Measurements from ENCODE around the gene NKX2-1. TPM values are rescaled to one million over a fixed set of nuclear protein-coding genes. Genes with fewer than 3 reads are reported as not detected.

The NKX2-1 gene
- total RNA-seq, 2 experiments from 2014 or later = not detected

- Mint-ChIP-seq H3K9me3 (no peaks in the 10 kb centered on the region), H3K36me3 (no peaks in the 10 kb centered on the region), H3K4me1 (ENCODE audit: low read depth) (peaks cover 11% of the 10 kb centered on the region), H3K27me3 (peaks cover 63% of the 10 kb centered on the region), H3K27ac (no peak overlapping the region), H3K4me3 (no peak overlapping the region)
- intact Hi-C loops (cut with micrococcal nuclease) = loop anchor here (5.0 kb wide), 1 partner anchor 1076 kb away; no protein-coding TSS in a partner anchor
- DNase-seq = no peak
- POLR2A ChIA-PET = no interaction called here
- CTCF ChIA-PET = interaction anchor here (0.9 kb wide), 1 partner anchor 9 kb away, joined by 3 read pairs; no protein-coding TSS in a partner anchor
Observed at GRCh38 chr14:36515896-36516718, 3.9 kb downstream of the NKX2-1 start.

GRCh38 chr14:36515105-36515593 lies 4.9 kb downstream of the NKX2-1 start:
- Mint-ChIP-seq H3K27ac (no peak overlapping the region), H3K36me3 (no peaks in the 10 kb centered on the region), H3K27me3 (peaks cover 69% of the 10 kb centered on the region), H3K4me1 (ENCODE audit: low read depth) (peaks cover 9% of the 10 kb centered on the region), H3K4me3 (no peak overlapping the region), H3K9me3 (no peaks in the 10 kb centered on the region)
- intact Hi-C loops (cut with micrococcal nuclease) = loop anchor here (5.0 kb wide), 1 partner anchor 1077 kb away; no protein-coding TSS in a partner anchor
- ChIA-PET CTCF (no interaction called here), POLR2A (no interaction called here)
- no peak for DNase-seq

GRCh38 chr14:36514278-36515104 lies 5.5 kb downstream of the NKX2-1 start:
- no peak for DNase-seq
- no peak overlapping the region for H3K4me3 Mint-ChIP-seq
- peaks cover 6% of the 10 kb centered on the region for H3K4me1 Mint-ChIP-seq (ENCODE audit: low read depth)
- ChIA-PET POLR2A (no interaction called here), CTCF (no interaction called here)
- H3K27me3 Mint-ChIP-seq = peaks cover 72% of the 10 kb centered on the region
- H3K36me3 Mint-ChIP-seq = no peaks in the 10 kb centered on the region
- H3K27ac Mint-ChIP-seq = no peak overlapping the region
- intact Hi-C loops (cut with micrococcal nuclease) = loop anchor here (5.0 kb wide), 1 partner anchor 1078 kb away; no protein-coding TSS in a partner anchor
- H3K9me3 Mint-ChIP-seq = no peaks in the 10 kb centered on the region

- intact Hi-C loops (cut with micrococcal nuclease) = no loop called here
- Mint-ChIP-seq H3K27me3 (peaks cover 76% of the 10 kb centered on the region), H3K27ac (no peak overlapping the region), H3K4me3 (no peak overlapping the region), H3K36me3 (no peaks in the 10 kb centered on the region), H3K4me1 (ENCODE audit: low read depth) (peaks cover 3% of the 10 kb centered on the region), H3K9me3 (no peaks in the 10 kb centered on the region)
- DNase-seq = no peak
- ChIA-PET CTCF (no interaction called here), POLR2A (no interaction called here)
Observed at GRCh38 chr14:36513451-36514277, 6.4 kb downstream of the NKX2-1 start.

- intact Hi-C loops (cut with micrococcal nuclease) = no loop called here
- Mint-ChIP-seq H3K27ac (no peak overlapping the region), H3K9me3 (no peaks in the 10 kb centered on the region), H3K4me1 (ENCODE audit: low read depth) (peaks cover 4% of the 10 kb centered on the region), H3K4me3 (no peak overlapping the region), H3K27me3 (peaks cover 77% of the 10 kb centered on the region), H3K36me3 (no peaks in the 10 kb centered on the region)
- ChIA-PET CTCF (no interaction called here), POLR2A (no interaction called here)
- no peak for DNase-seq
Observed at GRCh38 chr14:36513012-36513420, 7.0 kb downstream of the NKX2-1 start.

GRCh38 chr14:36512585-36513003 lies 7.4 kb downstream of the NKX2-1 start:
- Mint-ChIP-seq H3K4me1 (ENCODE audit: low read depth) (peaks cover 7% of the 10 kb centered on the region), H3K36me3 (no peaks in the 10 kb centered on the region), H3K4me3 (no peak overlapping the region), H3K9me3 (no peaks in the 10 kb centered on the region), H3K27me3 (peaks cover 79% of the 10 kb centered on the region), H3K27ac (no peak overlapping the region)
- ChIA-PET POLR2A (no interaction called here), CTCF (no interaction called here)
- intact Hi-C loops (cut with micrococcal nuclease) = no loop called here
- no peak for DNase-seq

- CTCF ChIA-PET = no interaction called here
- peaks cover 7% of the 10 kb centered on the region for H3K4me1 Mint-ChIP-seq (ENCODE audit: low read depth)
- POLR2A ChIA-PET = no interaction called here
- no peaks in the 10 kb centered on the region for H3K36me3 Mint-ChIP-seq
- peaks cover 82% of the 10 kb centered on the region for H3K27me3 Mint-ChIP-seq
- DNase-seq = no peak
- H3K9me3 Mint-ChIP-seq = no peaks in the 10 kb centered on the region
- no peak overlapping the region for H3K4me3 Mint-ChIP-seq
- intact Hi-C loops (cut with micrococcal nuclease) = no loop called here
- H3K27ac Mint-ChIP-seq = no peak overlapping the region
Observed at GRCh38 chr14:36511981-36512584, 7.9 kb downstream of the NKX2-1 start.

- no peak for DNase-seq
- H3K4me3 Mint-ChIP-seq = no peak overlapping the region
- no peaks in the 10 kb centered on the region for H3K36me3 Mint-ChIP-seq
- POLR2A ChIA-PET = no interaction called here
- no peaks in the 10 kb centered on the region for H3K9me3 Mint-ChIP-seq
- H3K27ac Mint-ChIP-seq = no peak overlapping the region
- intact Hi-C loops (cut with micrococcal nuclease) = no loop called here
- H3K4me1 Mint-ChIP-seq (ENCODE audit: low read depth) = peaks cover 5% of the 10 kb centered on the region
- CTCF ChIA-PET = no interaction called here
- peaks cover 83% of the 10 kb centered on the region for H3K27me3 Mint-ChIP-seq
Observed at GRCh38 chr14:36510874-36511273, 9.2 kb downstream of the NKX2-1 start.

- peaks cover 78% of the 10 kb centered on the region for H3K27me3 Mint-ChIP-seq
- POLR2A ChIA-PET = no interaction called here
- H3K27ac Mint-ChIP-seq = no peak overlapping the region
- H3K9me3 Mint-ChIP-seq = no peaks in the 10 kb centered on the region
- peaks cover 4% of the 10 kb centered on the region for H3K4me1 Mint-ChIP-seq (ENCODE audit: low read depth)
- peaks cover under 1% of the 10 kb centered on the region for H3K36me3 Mint-ChIP-seq
- intact Hi-C loops (cut with micrococcal nuclease) = no loop called here
- no peak for DNase-seq
- no peak overlapping the region for H3K4me3 Mint-ChIP-seq
- CTCF ChIA-PET = interaction anchor here (2.1 kb wide), 1 partner anchor 15 kb away, joined by 5 read pairs; no protein-coding TSS in a partner anchor
Observed at GRCh38 chr14:36510078-36510799, 9.8 kb downstream of the NKX2-1 start.

- H3K27me3 Mint-ChIP-seq = peaks cover 80% of the 10 kb centered on the region
- CTCF ChIA-PET = interaction anchor here (2.1 kb wide), 1 partner anchor 16 kb away, joined by 5 read pairs; no protein-coding TSS in a partner anchor
- no peaks in the 10 kb centered on the region for H3K9me3 Mint-ChIP-seq
- intact Hi-C loops (cut with micrococcal nuclease) = loop anchor here (5.0 kb wide), 1 partner anchor 1088 kb away; the partner anchor contains the start of genes FOXA1 and TTC6
- H3K27ac Mint-ChIP-seq = no peak overlapping the region
- H3K4me1 Mint-ChIP-seq (ENCODE audit: low read depth) = peaks cover 14% of the 10 kb centered on the region
- POLR2A ChIA-PET = no interaction called here
- H3K4me3 Mint-ChIP-seq = no peak overlapping the region
- no peak for DNase-seq
- peaks cover 4% of the 10 kb centered on the region for H3K36me3 Mint-ChIP-seq
Observed at GRCh38 chr14:36509069-36509917, 10.7 kb downstream of the NKX2-1 start.

All from activated CD4-positive, alpha-beta memory T cell treated with anti-CD3 and anti-CD28 coated beads for 36 hours (primary cell).